ENCODE results near the gene PIEZO1. TPM values are rescaled to one million over a fixed set of nuclear protein-coding genes. Genes with fewer than 3 reads are reported as not detected.
"Not testable (repeated sequence)": the region's sequence is repeated elsewhere in the genome, so short reads cannot be mapped to it uniquely, and the experiment has no call there.

Gene PIEZO1
- polyA plus RNA-seq, 1 of the 3 experiments (the other 2 are of a cell fraction): 184 TPM

DNA sequence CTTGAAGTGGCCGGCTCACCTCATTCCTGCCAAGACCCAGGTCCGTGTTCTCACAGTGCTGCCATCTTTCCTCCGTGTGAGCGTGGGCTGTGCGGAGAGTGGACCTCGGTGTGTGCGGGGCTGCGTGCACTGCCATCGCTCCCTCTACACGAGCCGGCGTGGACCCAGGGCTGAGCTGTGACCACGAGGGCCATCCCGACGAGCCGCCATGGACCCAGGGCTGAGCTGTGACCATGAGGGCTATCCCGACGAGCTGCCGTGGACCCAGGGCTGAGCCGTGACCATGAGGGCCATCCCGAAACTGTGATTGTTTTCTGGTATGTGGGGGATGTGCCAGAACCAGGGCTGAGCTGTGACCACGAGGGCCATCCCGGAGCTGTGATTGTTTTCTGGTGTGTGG is 113.2 kb downstream of the PIEZO1 start (continued):
- TF ChIP-seq, protein P1, sequence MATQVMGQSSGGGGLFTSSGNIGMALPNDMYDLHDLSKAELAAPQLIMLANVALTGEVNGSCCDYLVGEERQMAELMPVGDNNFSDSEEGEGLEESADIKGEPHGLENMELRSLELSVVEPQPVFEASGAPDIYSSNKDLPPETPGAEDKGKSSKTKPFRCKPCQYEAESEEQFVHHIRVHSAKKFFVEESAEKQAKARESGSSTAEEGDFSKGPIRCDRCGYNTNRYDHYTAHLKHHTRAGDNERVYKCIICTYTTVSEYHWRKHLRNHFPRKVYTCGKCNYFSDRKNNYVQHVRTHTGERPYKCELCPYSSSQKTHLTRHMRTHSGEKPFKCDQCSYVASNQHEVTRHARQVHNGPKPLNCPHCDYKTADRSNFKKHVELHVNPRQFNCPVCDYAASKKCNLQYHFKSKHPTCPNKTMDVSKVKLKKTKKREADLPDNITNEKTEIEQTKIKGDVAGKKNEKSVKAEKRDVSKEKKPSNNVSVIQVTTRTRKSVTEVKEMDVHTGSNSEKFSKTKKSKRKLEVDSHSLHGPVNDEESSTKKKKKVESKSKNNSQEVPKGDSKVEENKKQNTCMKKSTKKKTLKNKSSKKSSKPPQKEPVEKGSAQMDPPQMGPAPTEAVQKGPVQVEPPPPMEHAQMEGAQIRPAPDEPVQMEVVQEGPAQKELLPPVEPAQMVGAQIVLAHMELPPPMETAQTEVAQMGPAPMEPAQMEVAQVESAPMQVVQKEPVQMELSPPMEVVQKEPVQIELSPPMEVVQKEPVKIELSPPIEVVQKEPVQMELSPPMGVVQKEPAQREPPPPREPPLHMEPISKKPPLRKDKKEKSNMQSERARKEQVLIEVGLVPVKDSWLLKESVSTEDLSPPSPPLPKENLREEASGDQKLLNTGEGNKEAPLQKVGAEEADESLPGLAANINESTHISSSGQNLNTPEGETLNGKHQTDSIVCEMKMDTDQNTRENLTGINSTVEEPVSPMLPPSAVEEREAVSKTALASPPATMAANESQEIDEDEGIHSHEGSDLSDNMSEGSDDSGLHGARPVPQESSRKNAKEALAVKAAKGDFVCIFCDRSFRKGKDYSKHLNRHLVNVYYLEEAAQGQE (IDR thresholded peaks at IDR 0.05; ENCODE audit: low read depth, low read length): no peak
- TF ChIP-seq RAD21 (IDR thresholded peaks at IDR 0.05; ENCODE audit: low read length) (no peak), JUND (IDR thresholded peaks at IDR 0.05) (no peak), YY1 (IDR thresholded peaks at IDR 0.05; ENCODE audit: low read depth) (no peak), FOSL2 (IDR thresholded peaks at IDR 0.05; ENCODE audit: borderline replicate concordance, low read depth) (no peak), FOXM1 (IDR thresholded peaks at IDR 0.05; ENCODE audit: low read depth) (no peak), RFX5 (IDR thresholded peaks at IDR 0.05; ENCODE audit: low read length) (no peak)
- TF ChIP-seq, protein P2, sequence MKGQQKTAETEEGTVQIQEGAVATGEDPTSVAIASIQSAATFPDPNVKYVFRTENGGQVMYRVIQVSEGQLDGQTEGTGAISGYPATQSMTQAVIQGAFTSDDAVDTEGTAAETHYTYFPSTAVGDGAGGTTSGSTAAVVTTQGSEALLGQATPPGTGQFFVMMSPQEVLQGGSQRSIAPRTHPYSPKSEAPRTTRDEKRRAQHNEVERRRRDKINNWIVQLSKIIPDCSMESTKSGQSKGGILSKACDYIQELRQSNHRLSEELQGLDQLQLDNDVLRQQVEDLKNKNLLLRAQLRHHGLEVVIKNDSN (IDR thresholded peaks at IDR 0.05; ENCODE audit: borderline replicate concordance, low read depth): no peak

DNA sequence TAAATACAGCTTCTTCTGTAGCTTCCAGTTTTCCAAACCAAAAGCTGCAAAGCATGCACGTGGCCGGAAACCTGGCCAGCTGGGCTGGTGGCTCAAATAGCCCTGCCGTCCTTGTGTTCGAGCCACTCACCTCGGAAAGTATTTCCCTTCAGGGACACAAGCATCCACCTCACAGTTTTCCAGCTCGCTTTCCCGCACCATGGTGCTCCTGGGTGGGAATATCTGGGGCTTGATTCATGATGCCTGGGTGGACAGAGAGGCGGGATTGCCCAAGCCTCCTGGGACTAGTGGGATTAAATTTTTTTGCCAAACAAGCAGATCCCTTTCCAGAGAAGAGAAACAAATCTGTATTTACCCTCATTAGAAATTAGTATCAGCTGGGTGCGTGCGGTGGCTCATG is 115.0 kb downstream of the PIEZO1 start:
- H2AFZ ChIP-seq (ENCODE audit: low read depth): no peak overlapping the region
- peaks cover 0 to 3% of the 10 kb centered on the region in 2 experiments for H3K36me3 ChIP-seq (replicated peaks in 1 of 2; ENCODE audit: control insufficient read depth in 1 of 2, insufficient read depth in 2 of 2, low read length in 1 of 2)
- CTCF ChIA-PET: interaction anchor here (1.4 to 1.8 kb wide), 2 partner anchors 15 to 108 kb away, joined by 3 to 4 read pairs; no protein-coding TSS in a partner anchor
- no peak overlapping the region for H3K4me2 ChIP-seq
- H3K27me3 ChIP-seq (ENCODE audit: insufficient read depth): no peaks in the 10 kb centered on the region
- POLR2A ChIA-PET: no interaction called here
- 90% methylated on average over 10 of the region's 10 CpGs for WGBS (ENCODE audit: low lambda C conversion rate)
- no peaks in the 10 kb centered on the region for H3K9me3 ChIP-seq
- H3K4me1 ChIP-seq (ENCODE audit: control insufficient read depth in 1 of 2, insufficient read depth in 2 of 2, low read depth in 1 of 2, low read length in 1 of 2): no peaks in the 10 kb centered on the region; a peak in 1 of 4 replicates
- H3K9me2 ChIP-seq: no peaks in the 10 kb centered on the region
- H3K9ac ChIP-seq: no peak overlapping the region
- H3K79me2 ChIP-seq (ENCODE audit: insufficient read depth): no peaks in the 10 kb centered on the region
- H3K27ac ChIP-seq (ENCODE audit: low read depth in 2 of 2, low read length in 1 of 2): no peak overlapping the region
- no peak overlapping the region for H3K4me3 ChIP-seq (ENCODE audit: low read depth in 2 of 2, low read length in 1 of 2)
- H3F3A ChIP-seq (replicated peaks; ENCODE audit: insufficient read depth): no peaks in the 10 kb centered on the region
- TF ChIP-seq GATA2 (CRISPR knock-in tag; IDR thresholded peaks at IDR 0.05) (no peak), FOXJ3 (CRISPR knock-in tag; IDR thresholded peaks at IDR 0.05) (no peak), SMC3 (IDR thresholded peaks at IDR 0.05; ENCODE audit: low read depth, low read length) (no peak), FOSL2 (IDR thresholded peaks at IDR 0.05; ENCODE audit: borderline replicate concordance, low read depth) (no peak), MEF2A (IDR thresholded peaks at IDR 0.05; ENCODE audit: borderline replicate concordance, low read depth) (no peak), POLR2AphosphoS5 (IDR thresholded peaks at IDR 0.05; ENCODE audit: low read depth, low read length) (no peak), TAF1 (IDR thresholded peaks at IDR 0.05; ENCODE audit: borderline replicate concordance, low read depth, low read length) (no peak)
- TF ChIP-seq, protein P3, sequence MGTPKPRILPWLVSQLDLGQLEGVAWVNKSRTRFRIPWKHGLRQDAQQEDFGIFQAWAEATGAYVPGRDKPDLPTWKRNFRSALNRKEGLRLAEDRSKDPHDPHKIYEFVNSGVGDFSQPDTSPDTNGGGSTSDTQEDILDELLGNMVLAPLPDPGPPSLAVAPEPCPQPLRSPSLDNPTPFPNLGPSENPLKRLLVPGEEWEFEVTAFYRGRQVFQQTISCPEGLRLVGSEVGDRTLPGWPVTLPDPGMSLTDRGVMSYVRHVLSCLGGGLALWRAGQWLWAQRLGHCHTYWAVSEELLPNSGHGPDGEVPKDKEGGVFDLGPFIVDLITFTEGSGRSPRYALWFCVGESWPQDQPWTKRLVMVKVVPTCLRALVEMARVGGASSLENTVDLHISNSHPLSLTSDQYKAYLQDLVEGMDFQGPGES (IDR thresholded peaks at IDR 0.05; ENCODE audit: low read depth, low read length): no peak
- TF ChIP-seq, protein P4, sequence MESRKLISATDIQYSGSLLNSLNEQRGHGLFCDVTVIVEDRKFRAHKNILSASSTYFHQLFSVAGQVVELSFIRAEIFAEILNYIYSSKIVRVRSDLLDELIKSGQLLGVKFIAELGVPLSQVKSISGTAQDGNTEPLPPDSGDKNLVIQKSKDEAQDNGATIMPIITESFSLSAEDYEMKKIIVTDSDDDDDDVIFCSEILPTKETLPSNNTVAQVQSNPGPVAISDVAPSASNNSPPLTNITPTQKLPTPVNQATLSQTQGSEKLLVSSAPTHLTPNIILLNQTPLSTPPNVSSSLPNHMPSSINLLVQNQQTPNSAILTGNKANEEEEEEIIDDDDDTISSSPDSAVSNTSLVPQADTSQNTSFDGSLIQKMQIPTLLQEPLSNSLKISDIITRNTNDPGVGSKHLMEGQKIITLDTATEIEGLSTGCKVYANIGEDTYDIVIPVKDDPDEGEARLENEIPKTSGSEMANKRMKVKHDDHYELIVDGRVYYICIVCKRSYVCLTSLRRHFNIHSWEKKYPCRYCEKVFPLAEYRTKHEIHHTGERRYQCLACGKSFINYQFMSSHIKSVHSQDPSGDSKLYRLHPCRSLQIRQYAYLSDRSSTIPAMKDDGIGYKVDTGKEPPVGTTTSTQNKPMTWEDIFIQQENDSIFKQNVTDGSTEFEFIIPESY (IDR thresholded peaks at IDR 0.05; ENCODE audit: borderline replicate concordance, low read depth): no peak
- no peak for DNase-seq
- no peaks in the 10 kb centered on the region for H4K20me1 ChIP-seq (ENCODE audit: insufficient read depth)

DNA sequence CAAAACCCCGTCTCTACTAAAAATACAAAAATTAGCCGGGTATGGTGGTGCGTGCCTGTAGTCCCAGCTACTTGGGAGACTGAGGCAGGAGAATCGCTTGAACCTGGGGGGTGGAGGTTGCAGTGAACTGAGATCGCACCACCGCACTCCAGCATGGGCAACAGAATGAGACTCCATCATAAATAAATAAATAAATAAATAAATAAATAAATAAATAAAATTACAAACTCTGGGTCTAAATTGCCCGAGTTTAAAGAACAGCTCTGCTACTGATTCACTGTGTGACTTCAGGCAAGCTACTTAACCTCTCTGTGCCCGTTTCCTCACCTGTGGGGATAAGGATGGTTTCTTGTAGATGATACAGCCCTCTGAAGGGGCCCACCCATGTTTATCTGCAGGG is 115.5 kb downstream of the PIEZO1 start:
- H3K4me1 ChIP-seq (ENCODE audit: control insufficient read depth in 1 of 2, insufficient read depth in 2 of 2, low read depth in 1 of 2, low read length in 1 of 2); H2AFZ ChIP-seq (ENCODE audit: low read depth); H3K9me3 ChIP-seq; H3K27ac ChIP-seq (ENCODE audit: low read depth in 2 of 2, low read length in 1 of 2); H3F3A ChIP-seq (replicated peaks; ENCODE audit: insufficient read depth); H3K4me3 ChIP-seq (ENCODE audit: low read depth in 2 of 2, low read length in 1 of 2); H3K79me2 ChIP-seq (ENCODE audit: insufficient read depth); H3K27me3 ChIP-seq (ENCODE audit: insufficient read depth); H3K9me2 ChIP-seq; H3K4me2 ChIP-seq; DNase-seq; H3K9ac ChIP-seq; POLR2A ChIA-PET; H4K20me1 ChIP-seq (ENCODE audit: insufficient read depth); H3K36me3 ChIP-seq (replicated peaks in 1 of 2; ENCODE audit: control insufficient read depth in 1 of 2, insufficient read depth in 2 of 2, low read length in 1 of 2): not testable (repeated sequence)
- WGBS (ENCODE audit: low lambda C conversion rate): 88% methylated on average over 8 of the region's 8 CpGs
- CTCF ChIA-PET: interaction anchor here (1.4 to 1.8 kb wide), 2 partner anchors 16 to 108 kb away, joined by 3 to 4 read pairs; no protein-coding TSS in a partner anchor

Data from SK-N-SH (cell line).